ENCODE data around the gene NHLRC4. TPM values are rescaled to one million over a fixed set of nuclear protein-coding genes. Genes with fewer than 3 reads are reported as not detected.

Gene NHLRC4
- polyA plus RNA-seq, 1 of the 3 experiments (the other 2 are of a cell fraction): 0.69 TPM

- Histone ChIP-seq H3K4me1 (ENCODE audit: control insufficient read depth in 1 of 2, insufficient read depth in 2 of 2, low read depth in 1 of 2, low read length in 1 of 2) (peaks cover under 1 to 20% of the 10 kb centered on the region in 2 experiments; a peak in 1 of 4 replicates), H3K27ac (ENCODE audit: low read depth in 2 of 2, low read length in 1 of 2) (no peak overlapping the region), H3K79me2 (ENCODE audit: insufficient read depth) (no peaks in the 10 kb centered on the region), H3K9me3 (no peaks in the 10 kb centered on the region), H3K9me2 (no peaks in the 10 kb centered on the region), H4K20me1 (ENCODE audit: insufficient read depth) (no peaks in the 10 kb centered on the region), H3K4me2 (no peak overlapping the region), H3K4me3 (ENCODE audit: low read depth in 2 of 2, low read length in 1 of 2) (no peak overlapping the region), H3K27me3 (ENCODE audit: insufficient read depth) (peaks cover 27% of the 10 kb centered on the region), H3K36me3 (replicated peaks in 1 of 2; ENCODE audit: control insufficient read depth in 1 of 2, insufficient read depth in 2 of 2, low read length in 1 of 2) (no peaks in the 10 kb centered on the region), H2AFZ (ENCODE audit: low read depth) (no peak overlapping the region), H3K9ac (no peak overlapping the region), H3F3A (replicated peaks; ENCODE audit: insufficient read depth) (no peaks in the 10 kb centered on the region)
- DNase-seq: peak; percentile 60
- POLR2A ChIA-PET: no interaction called here
- no peak for TF ChIP-seq EP300 (IDR thresholded peaks at IDR 0.05; ENCODE audit: borderline replicate concordance in 1 of 2, low read depth in 1 of 2, low read length in 1 of 2)
- TF ChIP-seq ELF1 (IDR thresholded peaks at IDR 0.05): no peak
- 0% methylated on average over 2 of the region's 54 CpGs for WGBS (ENCODE audit: low lambda C conversion rate)
- CTCF ChIA-PET: interaction anchor here (0.6 to 1.2 kb wide), 3 partner anchors 14 to 27 kb away, joined by 3 read pairs; no protein-coding TSS in a partner anchor
Observed at GRCh38 chr16:560701-561412, 5.9 kb upstream of the NHLRC4 start.

DNA sequence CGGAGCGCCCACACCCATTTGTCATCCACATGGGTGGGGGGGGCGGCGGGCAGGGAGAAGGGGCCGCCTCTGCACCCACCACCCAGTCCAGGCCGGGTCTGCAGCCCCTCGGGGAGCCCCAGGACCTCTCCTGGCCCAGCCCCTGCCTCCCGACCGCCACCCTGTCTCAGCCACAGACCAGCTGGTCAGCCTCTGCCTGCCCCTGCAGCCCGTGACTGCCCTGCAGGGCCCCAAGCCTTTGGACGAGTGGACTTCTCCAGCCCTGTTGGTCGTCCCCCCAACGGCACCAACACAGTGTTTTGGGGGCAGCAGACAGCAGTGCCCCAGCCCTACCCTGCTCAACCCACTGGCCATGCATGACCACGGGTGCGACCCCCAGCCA, 5.4 kb upstream of the NHLRC4 start:
- no peak overlapping the region for H3K27ac ChIP-seq (ENCODE audit: low read depth in 2 of 2, low read length in 1 of 2)
- TF ChIP-seq USF2 (IDR thresholded peaks at IDR 0.05; ENCODE audit: borderline replicate concordance, low read depth, low read length) (no peak), JUND (IDR thresholded peaks at IDR 0.05) (no peak), CHD2 (IDR thresholded peaks at IDR 0.05; ENCODE audit: low read length, partially characterized antibody) (no peak), GABPA (IDR thresholded peaks at IDR 0.05; ENCODE audit: low read depth) (no peak)
- WGBS (ENCODE audit: low lambda C conversion rate): 69% methylated on average over 7 of the region's 15 CpGs
- H3K4me1 ChIP-seq (ENCODE audit: control insufficient read depth in 1 of 2, insufficient read depth in 2 of 2, low read depth in 1 of 2, low read length in 1 of 2): peaks cover 6 to 24% of the 10 kb centered on the region in 2 experiments; a peak in 1 of 4 replicates
- no peaks in the 10 kb centered on the region for H3K9me2 ChIP-seq
- POLR2A ChIA-PET: no interaction called here
- no peak overlapping the region for H3K9ac ChIP-seq
- H3F3A ChIP-seq (replicated peaks; ENCODE audit: insufficient read depth): no peaks in the 10 kb centered on the region
- no peak overlapping the region for H3K4me3 ChIP-seq (ENCODE audit: low read depth in 2 of 2, low read length in 1 of 2)
- no peak overlapping the region for H3K4me2 ChIP-seq
- peaks cover 27% of the 10 kb centered on the region for H3K27me3 ChIP-seq (ENCODE audit: insufficient read depth)
- no peak overlapping the region for H2AFZ ChIP-seq (ENCODE audit: low read depth)
- CTCF ChIA-PET: interaction anchor here (0.6 to 1.2 kb wide), 3 partner anchors 14 to 27 kb away, joined by 3 read pairs; no protein-coding TSS in a partner anchor
- H3K79me2 ChIP-seq (ENCODE audit: insufficient read depth): no peaks in the 10 kb centered on the region
- no peaks in the 10 kb centered on the region for H4K20me1 ChIP-seq (ENCODE audit: insufficient read depth)
- no peaks in the 10 kb centered on the region for H3K36me3 ChIP-seq (replicated peaks in 1 of 2; ENCODE audit: control insufficient read depth in 1 of 2, insufficient read depth in 2 of 2, low read length in 1 of 2)
- H3K9me3 ChIP-seq: no peaks in the 10 kb centered on the region
- no peak for DNase-seq

- H3K4me2 ChIP-seq: no peak overlapping the region
- peaks cover 6 to 32% of the 10 kb centered on the region in 2 experiments; a peak in 1 of 4 replicates for H3K4me1 ChIP-seq (ENCODE audit: control insufficient read depth in 1 of 2, insufficient read depth in 2 of 2, low read depth in 1 of 2, low read length in 1 of 2)
- no peaks in the 10 kb centered on the region for H3K36me3 ChIP-seq (replicated peaks in 1 of 2; ENCODE audit: control insufficient read depth in 1 of 2, insufficient read depth in 2 of 2, low read length in 1 of 2)
- no peak overlapping the region for H2AFZ ChIP-seq (ENCODE audit: low read depth)
- no peaks in the 10 kb centered on the region for H3F3A ChIP-seq (replicated peaks; ENCODE audit: insufficient read depth)
- peaks cover 27% of the 10 kb centered on the region for H3K27me3 ChIP-seq (ENCODE audit: insufficient read depth)
- ChIA-PET CTCF (interaction anchor here (0.9 kb wide), 1 partner anchor 17 kb away, joined by 3 read pairs; no protein-coding TSS in a partner anchor), POLR2A (no interaction called here)
- H3K4me3 ChIP-seq (ENCODE audit: low read depth in 2 of 2, low read length in 1 of 2): no peak overlapping the region
- H3K9me2 ChIP-seq: no peaks in the 10 kb centered on the region
- H3K9ac ChIP-seq: no peak overlapping the region
- H3K9me3 ChIP-seq: no peaks in the 10 kb centered on the region
- H3K79me2 ChIP-seq (ENCODE audit: insufficient read depth): no peaks in the 10 kb centered on the region
- no peak overlapping the region for H3K27ac ChIP-seq (ENCODE audit: low read depth in 2 of 2, low read length in 1 of 2)
- no peak for DNase-seq
- WGBS (ENCODE audit: low lambda C conversion rate): 88% methylated on average over 23 of the region's 43 CpGs
- TF ChIP-seq EP300 (IDR thresholded peaks at IDR 0.05; ENCODE audit: borderline replicate concordance in 1 of 2, low read depth in 1 of 2, low read length in 1 of 2) (no peak), MXI1 (IDR thresholded peaks at IDR 0.05; ENCODE audit: low read depth, low read length) (no peak), YY1 (IDR thresholded peaks at IDR 0.05; ENCODE audit: low read depth) (no peak), RXRA (IDR thresholded peaks at IDR 0.05; ENCODE audit: borderline replicate concordance, low read depth) (no peak), FOXM1 (IDR thresholded peaks at IDR 0.05; ENCODE audit: low read depth) (no peak), RFX5 (IDR thresholded peaks at IDR 0.05; ENCODE audit: low read length) (no peak), SIN3A (IDR thresholded peaks at IDR 0.05; ENCODE audit: borderline replicate concordance, low read depth, low read length) (no peak)
- no peaks in the 10 kb centered on the region for H4K20me1 ChIP-seq (ENCODE audit: insufficient read depth)
Observed at GRCh38 chr16:561957-562938, 4.6 kb upstream of the NHLRC4 start.
